ENCODE data around the gene HOXD10. TPM values are rescaled to one million over a fixed set of nuclear protein-coding genes. Genes with fewer than 3 reads are reported as not detected.

Gene HOXD10
- total and polyA plus RNA-seq, 4 donors = 0.05 to 0.54 TPM; not detected in 2

DNA sequence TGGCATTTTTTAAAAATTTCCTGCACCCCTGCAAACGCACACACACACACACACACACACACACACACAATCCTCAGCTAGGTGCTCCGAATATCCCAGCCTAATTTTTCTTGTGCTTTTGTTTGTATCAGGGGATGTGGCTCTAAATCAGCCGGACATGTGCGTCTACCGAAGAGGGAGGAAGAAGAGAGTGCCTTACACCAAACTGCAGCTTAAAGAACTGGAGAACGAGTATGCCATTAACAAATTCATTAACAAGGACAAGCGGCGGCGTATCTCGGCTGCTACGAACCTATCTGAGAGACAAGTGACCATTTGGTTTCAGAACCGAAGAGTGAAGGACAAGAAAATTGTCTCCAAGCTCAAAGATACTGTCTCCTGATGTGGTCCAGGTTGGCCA lies 22.2 kb upstream of the HOXD10 start:
- no peak for DNase-seq
- TF ChIP-seq, protein P1, sequence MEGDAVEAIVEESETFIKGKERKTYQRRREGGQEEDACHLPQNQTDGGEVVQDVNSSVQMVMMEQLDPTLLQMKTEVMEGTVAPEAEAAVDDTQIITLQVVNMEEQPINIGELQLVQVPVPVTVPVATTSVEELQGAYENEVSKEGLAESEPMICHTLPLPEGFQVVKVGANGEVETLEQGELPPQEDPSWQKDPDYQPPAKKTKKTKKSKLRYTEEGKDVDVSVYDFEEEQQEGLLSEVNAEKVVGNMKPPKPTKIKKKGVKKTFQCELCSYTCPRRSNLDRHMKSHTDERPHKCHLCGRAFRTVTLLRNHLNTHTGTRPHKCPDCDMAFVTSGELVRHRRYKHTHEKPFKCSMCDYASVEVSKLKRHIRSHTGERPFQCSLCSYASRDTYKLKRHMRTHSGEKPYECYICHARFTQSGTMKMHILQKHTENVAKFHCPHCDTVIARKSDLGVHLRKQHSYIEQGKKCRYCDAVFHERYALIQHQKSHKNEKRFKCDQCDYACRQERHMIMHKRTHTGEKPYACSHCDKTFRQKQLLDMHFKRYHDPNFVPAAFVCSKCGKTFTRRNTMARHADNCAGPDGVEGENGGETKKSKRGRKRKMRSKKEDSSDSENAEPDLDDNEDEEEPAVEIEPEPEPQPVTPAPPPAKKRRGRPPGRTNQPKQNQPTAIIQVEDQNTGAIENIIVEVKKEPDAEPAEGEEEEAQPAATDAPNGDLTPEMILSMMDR (IDR thresholded peaks at IDR 0.05; ENCODE audit: control extremely low read depth, extremely low read depth) = no peak
- Histone ChIP-seq H3K36me3 (ENCODE audit: control insufficient read depth in 4 of 4, insufficient read depth in 4 of 4, low read length in 4 of 4) (no peaks in the 10 kb centered on the region), H3K27me3 (ENCODE audit: control insufficient read depth in 3 of 3, insufficient read depth in 3 of 3, low read length in 2 of 3) (peaks cover 16 to 93% (median 89%) of the 10 kb centered on the region in 3 donors), H3K4me1 (ENCODE audit: control insufficient read depth in 5 of 5, insufficient read depth in 5 of 5, low read length in 5 of 5) (peaks cover 0 to 22% (median 11%) of the 10 kb centered on the region in 5 donors), H3K9ac (ENCODE audit: insufficient read depth in 1 of 2, low read length in 2 of 2) (no peak overlapping the region), H3K27ac (ENCODE audit: low read depth in 1 of 2, low read length in 1 of 2) (no peak overlapping the region), H3K9me3 (ENCODE audit: control insufficient read depth in 4 of 4, insufficient read depth in 3 of 4, low read length in 3 of 4) (peaks cover 0 to 17% (median 0%) of the 10 kb centered on the region in 4 donors), H3K4me3 (no peak overlapping the region)
- no peak for ATAC-seq (ENCODE audit: insufficient read depth, low FRiP score)
- WGBS, 2 donors = 7 to 10% methylated on average over 12 of the region's 12 CpGs

GRCh38 chr2:176095421-176095820 lies 21.2 kb upstream of the HOXD10 start:
- DNase-seq (no peak), ATAC-seq (ENCODE audit: insufficient read depth, low FRiP score) (no peak)
- no peaks in the 10 kb centered on the region for H3K36me3 ChIP-seq (ENCODE audit: control insufficient read depth in 4 of 4, insufficient read depth in 4 of 4, low read length in 4 of 4)
- H3K9ac ChIP-seq (ENCODE audit: insufficient read depth in 1 of 2, low read length in 2 of 2) = no peak overlapping the region
- peaks cover 0 to 17% (median 0%) of the 10 kb centered on the region in 4 donors for H3K9me3 ChIP-seq (ENCODE audit: control insufficient read depth in 4 of 4, insufficient read depth in 3 of 4, low read length in 3 of 4)
- TF ChIP-seq, protein P1 (IDR thresholded peaks at IDR 0.05; ENCODE audit: control extremely low read depth, extremely low read depth) = no peak
- WGBS, 2 donors = 17 to 19% methylated on average over 5 of the region's 5 CpGs
- H3K27me3 ChIP-seq (ENCODE audit: control insufficient read depth in 3 of 3, insufficient read depth in 3 of 3, low read length in 2 of 3) = peaks cover 25 to 93% (median 86%) of the 10 kb centered on the region in 3 donors
- peaks cover 0 to 22% (median 15%) of the 10 kb centered on the region in 5 donors for H3K4me1 ChIP-seq (ENCODE audit: control insufficient read depth in 5 of 5, insufficient read depth in 5 of 5, low read length in 5 of 5)
- H3K4me3 ChIP-seq = no peak overlapping the region
- H3K27ac ChIP-seq (ENCODE audit: low read depth in 1 of 2, low read length in 1 of 2) = no peak overlapping the region

GRCh38 chr2:176096243-176096985 lies 20.2 kb upstream of the HOXD10 start:
- H3K36me3 ChIP-seq (ENCODE audit: control insufficient read depth in 4 of 4, insufficient read depth in 4 of 4, low read length in 4 of 4) = no peaks in the 10 kb centered on the region
- H3K9me3 ChIP-seq (ENCODE audit: control insufficient read depth in 4 of 4, insufficient read depth in 3 of 4, low read length in 3 of 4) = peaks cover 0 to 12% (median 0%) of the 10 kb centered on the region in 4 donors
- TF ChIP-seq, protein P1 (IDR thresholded peaks at IDR 0.05; ENCODE audit: control extremely low read depth, extremely low read depth) = no peak
- H3K4me1 ChIP-seq (ENCODE audit: control insufficient read depth in 5 of 5, insufficient read depth in 5 of 5, low read length in 5 of 5) = peaks cover 0 to 22% (median 15%) of the 10 kb centered on the region in 5 donors
- 5 to 9% methylated on average over 16 of the region's 16 CpGs for WGBS, 2 donors
- H3K27ac ChIP-seq (ENCODE audit: low read depth in 1 of 2, low read length in 1 of 2) = no peak overlapping the region
- ATAC-seq (ENCODE audit: insufficient read depth, low FRiP score) = no peak
- no peak overlapping the region for H3K9ac ChIP-seq (ENCODE audit: insufficient read depth in 1 of 2, low read length in 2 of 2)
- H3K4me3 ChIP-seq = no peak overlapping the region
- peaks cover 25 to 93% (median 86%) of the 10 kb centered on the region in 3 donors for H3K27me3 ChIP-seq (ENCODE audit: control insufficient read depth in 3 of 3, insufficient read depth in 3 of 3, low read length in 2 of 3)
- peak in 2 of 3 donors; percentile 52 to 80 for DNase-seq
